ENCODE data around the gene SPAG8.

Gene SPAG8

GRCh38 chr9:35812025-35812602 is at the start of gene SPAG8:
Gene SPAG8 (minus strand): TSS chr9:35812262. CDS start chr9:35812147, 115 bp downstream.
- peak within 1 kb of the TSS; percentile 55 for H3K9ac ChIP-seq (ENCODE audit: low read length)
- no peaks in the 10 kb centered on the region for H3K9me3 ChIP-seq (ENCODE audit: low read length)
- peak within 1 kb of the TSS; percentile 10 to 81 for H3K4me3 ChIP-seq (ENCODE audit: low read depth in 1 of 2, low read length in 2 of 2)
- peak within 1 kb of the TSS; percentile 28 for H3K27ac ChIP-seq (ENCODE audit: low read depth, low read length)
- peaks cover 30% of the 10 kb centered on the region for H3K36me3 ChIP-seq (ENCODE audit: insufficient read depth, low read length)
- no peaks in the 10 kb centered on the region for H3K27me3 ChIP-seq (ENCODE audit: control insufficient read depth in 1 of 2, insufficient read depth in 2 of 2, low read length in 2 of 2)
- peaks cover 30% of the 10 kb centered on the region for H3K4me1 ChIP-seq (ENCODE audit: insufficient read depth, low read length)

- H3K9ac ChIP-seq (ENCODE audit: low read length) = no peak overlapping the region
- H3K27ac ChIP-seq (ENCODE audit: low read depth, low read length) = no peak overlapping the region
- no peak overlapping the region for H3K4me3 ChIP-seq (ENCODE audit: low read depth in 1 of 2, low read length in 2 of 2)
- no peaks in the 10 kb centered on the region for H3K36me3 ChIP-seq (ENCODE audit: insufficient read depth, low read length)
- H3K4me1 ChIP-seq (ENCODE audit: insufficient read depth, low read length) = no peaks in the 10 kb centered on the region
- H3K9me3 ChIP-seq (ENCODE audit: low read length) = no peaks in the 10 kb centered on the region
- H3K27me3 ChIP-seq (ENCODE audit: control insufficient read depth in 1 of 2, insufficient read depth in 2 of 2, low read length in 2 of 2) = no peaks in the 10 kb centered on the region
These were observed 49.3 kb upstream of the SPAG8 start for GRCh38 chr9:35861161-35861897.

GRCh38 chr9:35859990-35860339 is 47.9 kb upstream of the SPAG8 start:
- H3K9me3 ChIP-seq (ENCODE audit: low read length) = no peaks in the 10 kb centered on the region
- no peaks in the 10 kb centered on the region for H3K36me3 ChIP-seq (ENCODE audit: insufficient read depth, low read length)
- no peak overlapping the region for H3K27ac ChIP-seq (ENCODE audit: low read depth, low read length)
- no peaks in the 10 kb centered on the region for H3K4me1 ChIP-seq (ENCODE audit: insufficient read depth, low read length)
- no peaks in the 10 kb centered on the region for H3K27me3 ChIP-seq (ENCODE audit: control insufficient read depth in 1 of 2, insufficient read depth in 2 of 2, low read length in 2 of 2)
- H3K9ac ChIP-seq (ENCODE audit: low read length) = no peak overlapping the region
- no peak overlapping the region for H3K4me3 ChIP-seq (ENCODE audit: low read depth in 1 of 2, low read length in 2 of 2)

GRCh38 chr9:35859310-35859989 is 47.4 kb upstream of the SPAG8 start:
- Histone ChIP-seq H3K9ac (ENCODE audit: low read length) (no peak overlapping the region), H3K4me1 (ENCODE audit: insufficient read depth, low read length) (no peaks in the 10 kb centered on the region), H3K9me3 (ENCODE audit: low read length) (no peaks in the 10 kb centered on the region), H3K36me3 (ENCODE audit: insufficient read depth, low read length) (no peaks in the 10 kb centered on the region), H3K4me3 (ENCODE audit: low read depth in 1 of 2, low read length in 2 of 2) (no peak overlapping the region), H3K27me3 (ENCODE audit: control insufficient read depth in 1 of 2, insufficient read depth in 2 of 2, low read length in 2 of 2) (no peaks in the 10 kb centered on the region), H3K27ac (ENCODE audit: low read depth, low read length) (no peak overlapping the region)

GRCh38 chr9:35858458-35858857 is 46.4 kb upstream of the SPAG8 start:
- no peak overlapping the region for H3K27ac ChIP-seq (ENCODE audit: low read depth, low read length)
- H3K9ac ChIP-seq (ENCODE audit: low read length) = no peak overlapping the region
- H3K9me3 ChIP-seq (ENCODE audit: low read length) = no peaks in the 10 kb centered on the region
- no peaks in the 10 kb centered on the region for H3K27me3 ChIP-seq (ENCODE audit: control insufficient read depth in 1 of 2, insufficient read depth in 2 of 2, low read length in 2 of 2)
- H3K4me3 ChIP-seq (ENCODE audit: low read depth in 1 of 2, low read length in 2 of 2) = no peak overlapping the region
- H3K4me1 ChIP-seq (ENCODE audit: insufficient read depth, low read length) = no peaks in the 10 kb centered on the region
- peaks cover 9% of the 10 kb centered on the region for H3K36me3 ChIP-seq (ENCODE audit: insufficient read depth, low read length)

- Histone ChIP-seq H3K36me3 (ENCODE audit: insufficient read depth, low read length) (peaks cover 16% of the 10 kb centered on the region), H3K27ac (ENCODE audit: low read depth, low read length) (no peak overlapping the region), H3K4me1 (ENCODE audit: insufficient read depth, low read length) (no peaks in the 10 kb centered on the region), H3K9me3 (ENCODE audit: low read length) (no peaks in the 10 kb centered on the region), H3K4me3 (ENCODE audit: low read depth in 1 of 2, low read length in 2 of 2) (no peak overlapping the region), H3K27me3 (ENCODE audit: control insufficient read depth in 1 of 2, insufficient read depth in 2 of 2, low read length in 2 of 2) (no peaks in the 10 kb centered on the region), H3K9ac (ENCODE audit: low read length) (no peak overlapping the region)
These were observed 44.8 kb upstream of the SPAG8 start for GRCh38 chr9:35856882-35857281.

- no peaks in the 10 kb centered on the region for H3K27me3 ChIP-seq (ENCODE audit: control insufficient read depth in 1 of 2, insufficient read depth in 2 of 2, low read length in 2 of 2)
- peaks cover 16% of the 10 kb centered on the region for H3K36me3 ChIP-seq (ENCODE audit: insufficient read depth, low read length)
- H3K9ac ChIP-seq (ENCODE audit: low read length) = no peak overlapping the region
- H3K4me1 ChIP-seq (ENCODE audit: insufficient read depth, low read length) = no peaks in the 10 kb centered on the region
- H3K27ac ChIP-seq (ENCODE audit: low read depth, low read length) = no peak overlapping the region
- no peaks in the 10 kb centered on the region for H3K9me3 ChIP-seq (ENCODE audit: low read length)
- H3K4me3 ChIP-seq (ENCODE audit: low read depth in 1 of 2, low read length in 2 of 2) = no peak overlapping the region
These were observed 44.1 kb upstream of the SPAG8 start for GRCh38 chr9:35856206-35856605.

- Histone ChIP-seq H3K27ac (ENCODE audit: low read depth, low read length) (no peak overlapping the region), H3K9me3 (ENCODE audit: low read length) (no peaks in the 10 kb centered on the region), H3K27me3 (ENCODE audit: control insufficient read depth in 1 of 2, insufficient read depth in 2 of 2, low read length in 2 of 2) (no peaks in the 10 kb centered on the region), H3K4me3 (ENCODE audit: low read depth in 1 of 2, low read length in 2 of 2) (no peak overlapping the region), H3K9ac (ENCODE audit: low read length) (no peak overlapping the region), H3K4me1 (ENCODE audit: insufficient read depth, low read length) (no peaks in the 10 kb centered on the region), H3K36me3 (ENCODE audit: insufficient read depth, low read length) (peaks cover 22% of the 10 kb centered on the region)
These were observed 42.2 kb upstream of the SPAG8 start for GRCh38 chr9:35854091-35854762.

GRCh38 chr9:35852876-35853865 is 41.1 kb upstream of the SPAG8 start:
- H3K36me3 ChIP-seq (ENCODE audit: insufficient read depth, low read length) = peaks cover 22% of the 10 kb centered on the region
- no peaks in the 10 kb centered on the region for H3K27me3 ChIP-seq (ENCODE audit: control insufficient read depth in 1 of 2, insufficient read depth in 2 of 2, low read length in 2 of 2)

GRCh38 chr9:35852267-35852815 is 40.3 kb upstream of the SPAG8 start:
- H3K9me3 ChIP-seq (ENCODE audit: low read length) = no peaks in the 10 kb centered on the region
- peaks cover 28% of the 10 kb centered on the region for H3K36me3 ChIP-seq (ENCODE audit: insufficient read depth, low read length)
- H3K4me3 ChIP-seq (ENCODE audit: low read depth in 1 of 2, low read length in 2 of 2) = no peak overlapping the region
- no peak overlapping the region for H3K27ac ChIP-seq (ENCODE audit: low read depth, low read length)
- no peak overlapping the region for H3K9ac ChIP-seq (ENCODE audit: low read length)
- peaks cover 11% of the 10 kb centered on the region for H3K4me1 ChIP-seq (ENCODE audit: insufficient read depth, low read length)
- no peaks in the 10 kb centered on the region for H3K27me3 ChIP-seq (ENCODE audit: control insufficient read depth in 1 of 2, insufficient read depth in 2 of 2, low read length in 2 of 2)

More at GRCh38 chr9:35852876-35853865, 41.1 kb upstream of the SPAG8 start:
- Histone ChIP-seq H3K9ac (ENCODE audit: low read length) (no peak overlapping the region), H3K27ac (ENCODE audit: low read depth, low read length) (no peak overlapping the region), H3K4me3 (ENCODE audit: low read depth in 1 of 2, low read length in 2 of 2) (no peak overlapping the region), H3K9me3 (ENCODE audit: low read length) (no peaks in the 10 kb centered on the region), H3K4me1 (ENCODE audit: insufficient read depth, low read length) (peaks cover 3% of the 10 kb centered on the region)
